Inferior parietal cortex (tissue), 1 donor: ENCODE measurements around the gene VASH1.

Experiments
- DNase-seq: peaks from one replicate; pipeline ENCODE4 v3.0.0-alpha.2; 2016; ENCODE audit errors: extremely low spot score

Gene VASH1

GRCh38 chr14:76829650-76830421, 68.6 kb downstream of the VASH1 start:
- DNase-seq, result peak; percentile 87

GRCh38 chr14:76830556-76830955, 69.3 kb downstream of the VASH1 start:
- no peak for DNase-seq

- no peak for DNase-seq
These were observed 71.3 kb downstream of the VASH1 start for GRCh38 chr14:76832503-76832988.
